ENCODE data around the gene KISS1R.

KISS1R gene

DNA sequence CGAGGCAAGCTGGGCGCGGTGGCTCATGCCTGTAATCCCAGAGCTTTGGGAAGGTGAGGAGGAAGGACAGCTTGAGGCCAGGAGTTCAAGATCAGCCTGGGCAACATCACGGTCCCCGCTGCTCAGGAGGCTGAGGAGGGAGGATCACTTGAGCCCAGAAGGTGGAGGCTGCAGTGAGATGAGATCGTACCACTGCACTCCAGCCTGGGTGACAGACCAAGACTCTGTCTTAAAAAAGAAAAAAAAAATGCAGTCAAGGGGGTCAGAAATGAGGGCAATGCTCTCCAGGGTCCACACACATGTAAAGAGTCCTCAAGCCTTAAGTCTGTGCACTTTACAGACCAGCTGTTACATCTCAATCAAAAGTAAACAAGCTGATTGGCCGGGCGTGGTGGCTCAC, 12.6 kb upstream of the KISS1R start:
- CTCF ChIA-PET, result no interaction called here
- no peak overlapping the region for H3K27ac ChIP-seq (ENCODE audit: extremely low read depth, low read depth, low read length)

DNA sequence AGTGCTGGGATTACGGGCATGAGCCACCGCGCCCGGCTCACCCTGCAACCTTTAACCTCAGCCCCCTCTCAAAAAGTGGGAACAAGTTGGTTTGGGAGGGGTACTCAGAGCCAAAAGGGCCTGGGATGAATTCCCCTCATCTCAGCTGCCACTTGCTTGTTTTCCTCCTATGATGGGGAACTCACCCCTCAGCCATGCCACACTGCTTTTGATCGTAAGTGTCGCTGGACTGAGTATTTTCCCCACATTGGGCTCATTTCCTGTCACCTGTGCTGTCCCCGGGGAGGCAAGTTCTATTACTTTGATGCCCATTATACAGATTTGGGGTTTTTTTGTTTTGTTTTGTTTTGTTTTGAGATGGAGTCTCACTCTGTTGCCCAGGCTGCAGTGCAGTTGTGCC, 10.7 kb upstream of the KISS1R start:
- no peaks in the 10 kb centered on the region; the same call in 1 of the 2 replicates for H3K4me1 ChIP-seq (ENCODE audit: control insufficient read depth, insufficient read depth, low read length)
- POLR2A ChIA-PET, result interaction anchor here (0.7 kb wide), 1 partner anchor 375 kb away, joined by 5 read pairs; no protein-coding TSS in a partner anchor
- TF ChIP-seq ZNF654 (tag by site-specific recombination; IDR thresholded peaks at IDR 0.05; ENCODE audit: low read depth), result no peak
- TF ChIP-seq, protein P1, sequence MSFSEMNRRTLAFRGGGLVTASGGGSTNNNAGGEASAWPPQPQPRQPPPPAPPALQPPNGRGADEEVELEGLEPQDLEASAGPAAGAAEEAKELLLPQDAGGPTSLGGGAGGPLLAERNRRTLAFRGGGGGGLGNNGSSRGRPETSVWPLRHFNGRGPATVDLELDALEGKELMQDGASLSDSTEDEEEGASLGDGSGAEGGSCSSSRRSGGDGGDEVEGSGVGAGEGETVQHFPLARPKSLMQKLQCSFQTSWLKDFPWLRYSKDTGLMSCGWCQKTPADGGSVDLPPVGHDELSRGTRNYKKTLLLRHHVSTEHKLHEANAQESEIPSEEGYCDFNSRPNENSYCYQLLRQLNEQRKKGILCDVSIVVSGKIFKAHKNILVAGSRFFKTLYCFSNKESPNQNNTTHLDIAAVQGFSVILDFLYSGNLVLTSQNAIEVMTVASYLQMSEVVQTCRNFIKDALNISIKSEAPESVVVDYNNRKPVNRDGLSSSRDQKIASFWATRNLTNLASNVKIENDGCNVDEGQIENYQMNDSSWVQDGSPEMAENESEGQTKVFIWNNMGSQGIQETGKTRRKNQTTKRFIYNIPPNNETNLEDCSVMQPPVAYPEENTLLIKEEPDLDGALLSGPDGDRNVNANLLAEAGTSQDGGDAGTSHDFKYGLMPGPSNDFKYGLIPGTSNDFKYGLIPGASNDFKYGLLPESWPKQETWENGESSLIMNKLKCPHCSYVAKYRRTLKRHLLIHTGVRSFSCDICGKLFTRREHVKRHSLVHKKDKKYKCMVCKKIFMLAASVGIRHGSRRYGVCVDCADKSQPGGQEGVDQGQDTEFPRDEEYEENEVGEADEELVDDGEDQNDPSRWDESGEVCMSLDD (tag by site-specific recombination; IDR thresholded peaks at IDR 0.05), result no peak
- TF ChIP-seq ZNF792 (tag by site-specific recombination; IDR thresholded peaks at IDR 0.05), result no peak
- TF ChIP-seq ZNF138 (tag by site-specific recombination; IDR thresholded peaks at IDR 0.05; ENCODE audit: borderline replicate concordance), result no peak
- no peak overlapping the region for H3K4me3 ChIP-seq (ENCODE audit: low read depth, low read length)
- no peaks in the 10 kb centered on the region; a peak in 1 of 3 replicates for H3K36me3 ChIP-seq (ENCODE audit: control insufficient read depth in 2 of 2, insufficient read depth in 1 of 2, low read length in 2 of 2)
- CTCF ChIA-PET, result no interaction called here
- H3K9me3 ChIP-seq (ENCODE audit: control insufficient read depth, insufficient read depth, low read depth, low read length), result no peaks in the 10 kb centered on the region
- no peak overlapping the region for H3K27ac ChIP-seq (ENCODE audit: extremely low read depth, low read depth, low read length)

More for the DNA sequence above, 12.6 kb upstream of the KISS1R start:
- POLR2A ChIA-PET, result interaction anchor here (1.4 kb wide), 1 partner anchor 10 kb away, joined by 5 read pairs; no protein-coding TSS in a partner anchor
- no peak overlapping the region for H3K4me3 ChIP-seq (ENCODE audit: low read depth, low read length)
- H3K9me3 ChIP-seq (ENCODE audit: control insufficient read depth, insufficient read depth, low read depth, low read length), result no peaks in the 10 kb centered on the region
- H3K4me1 ChIP-seq (ENCODE audit: control insufficient read depth, insufficient read depth, low read length), result no peaks in the 10 kb centered on the region; the same call in 1 of the 2 replicates
- peaks cover 0 to 6% of the 10 kb centered on the region in 2 experiments; a peak in 1 of 3 replicates for H3K36me3 ChIP-seq (ENCODE audit: control insufficient read depth in 2 of 2, insufficient read depth in 1 of 2, low read length in 2 of 2)
- TF ChIP-seq ZNF624 (tag by site-specific recombination; IDR thresholded peaks at IDR 0.05) (no peak), TRIM28 (IDR thresholded peaks at IDR 0.05; ENCODE audit: borderline replicate concordance, low read length) (no peak), KLF1 (tag by site-specific recombination; IDR thresholded peaks at IDR 0.05) (no peak), ZNF248 (tag by site-specific recombination; IDR thresholded peaks at IDR 0.05) (no peak)

DNA sequence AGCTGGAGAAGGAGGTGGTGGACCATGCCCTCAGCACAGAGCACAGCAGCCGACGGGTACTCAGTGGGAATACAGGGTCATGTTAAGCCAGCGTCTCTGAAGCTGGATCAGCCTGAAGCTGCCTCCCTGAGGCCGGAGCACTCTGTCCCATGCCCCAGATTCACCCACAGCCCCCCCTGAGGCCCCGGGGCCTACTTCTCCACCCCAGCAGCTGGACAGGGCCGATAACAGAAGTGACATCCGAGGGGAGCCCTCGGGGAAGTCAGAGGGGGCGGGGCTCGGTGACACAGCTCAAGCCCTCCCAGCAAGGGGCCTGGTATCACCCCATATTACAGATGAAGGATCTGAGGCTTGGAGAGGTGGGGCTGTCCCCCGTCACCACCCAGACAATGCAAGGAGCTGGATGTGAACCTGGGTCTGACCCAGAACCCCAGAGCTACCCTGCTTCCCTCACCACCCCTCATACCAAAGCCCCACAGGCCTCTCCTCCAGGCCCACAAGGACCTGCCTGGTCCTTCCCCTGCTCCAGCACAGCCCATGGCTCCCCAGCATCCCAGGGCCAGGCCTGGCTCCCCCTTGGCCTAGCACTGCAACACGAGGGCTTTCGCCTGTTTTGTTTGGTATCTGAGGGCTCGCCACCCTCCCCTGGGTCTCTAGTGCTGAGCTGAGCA, 9.8 kb upstream of the KISS1R start:
- no peaks in the 10 kb centered on the region; the same call in 1 of the 2 replicates for H3K4me1 ChIP-seq (ENCODE audit: control insufficient read depth, insufficient read depth, low read length)
- POLR2A ChIA-PET, result interaction anchor here (0.8 to 2.3 kb wide), 2 partner anchors 14 to 28 kb away, joined by 3 to 13 read pairs; partner anchors contain the start of genes MED16 and RNU6-9
- CTCF ChIA-PET, result interaction anchor here (0.5 kb wide), 1 partner anchor 402 kb away, joined by 3 read pairs; no protein-coding TSS in a partner anchor

DNA sequence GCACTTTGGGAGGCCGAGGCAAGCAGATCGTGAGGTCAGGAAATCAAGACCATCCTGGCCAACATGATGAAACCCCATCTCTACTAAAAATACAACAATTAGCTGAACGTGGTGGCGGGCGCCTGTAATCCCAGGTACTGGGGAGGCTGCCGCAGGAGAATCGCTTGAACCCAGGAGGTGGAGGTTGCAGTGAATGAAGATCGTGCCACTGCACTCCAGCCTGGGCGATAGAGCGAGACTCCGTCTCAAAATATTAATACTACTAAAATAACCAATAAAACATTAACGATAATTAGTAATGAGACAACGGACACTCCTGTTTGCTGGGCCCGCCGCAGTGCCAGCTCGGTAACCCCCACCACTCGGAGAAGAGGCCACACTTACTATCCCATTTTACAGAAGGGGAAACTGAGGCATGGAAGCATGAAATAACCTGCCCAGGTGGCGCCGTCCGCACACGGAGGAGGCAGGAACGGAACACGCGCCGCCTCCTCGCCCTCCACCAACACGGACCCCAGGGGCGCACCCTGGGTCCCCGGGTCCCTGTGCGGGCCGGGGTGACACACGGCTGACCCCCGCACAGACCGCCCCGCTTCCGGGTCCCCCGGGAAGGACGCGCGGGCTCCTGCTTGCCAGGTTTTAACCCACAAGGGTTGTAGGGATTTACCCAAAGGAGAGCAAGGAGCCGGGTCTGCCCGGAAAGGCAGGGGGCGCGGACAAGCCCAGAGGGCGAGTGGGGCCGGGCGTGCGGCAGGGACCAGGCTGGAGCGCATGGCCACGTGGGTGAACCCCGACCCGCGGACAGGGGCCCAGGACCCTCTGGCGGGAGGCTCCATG, 5.7 kb upstream of the KISS1R start:
- H3K27ac ChIP-seq (ENCODE audit: extremely low read depth, low read depth, low read length), result no peak overlapping the region
- CTCF ChIA-PET, result no interaction called here
- POLR2A ChIA-PET, result interaction anchor here (1.0 kb wide), 1 partner anchor 16 kb away, joined by 3 read pairs; no protein-coding TSS in a partner anchor
- TF ChIP-seq, protein P1 (tag by site-specific recombination; IDR thresholded peaks at IDR 0.05), result 0 out of 2 replicates have a peak, but pooled peaks have one; percentile 22
- TF ChIP-seq ZNF121 (tag by site-specific recombination; IDR thresholded peaks at IDR 0.05), result no peak
- no peaks in the 10 kb centered on the region for H3K9me3 ChIP-seq (ENCODE audit: control insufficient read depth, insufficient read depth, low read depth, low read length)
- no peaks in the 10 kb centered on the region for H3K4me1 ChIP-seq (ENCODE audit: control insufficient read depth, insufficient read depth, low read length)
- H3K36me3 ChIP-seq (ENCODE audit: control insufficient read depth in 2 of 2, insufficient read depth in 1 of 2, low read length in 2 of 2), result no peaks in the 10 kb centered on the region; a peak in 1 of 3 replicates
- H3K4me3 ChIP-seq (ENCODE audit: low read depth, low read length), result no peak overlapping the region

More for the DNA sequence above, 9.8 kb upstream of the KISS1R start:
- no peak for TF ChIP-seq ZNF24 (tag by site-specific recombination; IDR thresholded peaks at IDR 0.05)
- TF ChIP-seq ZNF311 (tag by site-specific recombination; IDR thresholded peaks at IDR 0.05; ENCODE audit: borderline replicate concordance), result no peak
- TF ChIP-seq ZBTB1 (tag by site-specific recombination; IDR thresholded peaks at IDR 0.05), result no peak
- TF ChIP-seq ZNF16 (tag by site-specific recombination; IDR thresholded peaks at IDR 0.05; ENCODE audit: low read depth), result peak; percentile 56; the same call in 1 of the 2 replicates
- TF ChIP-seq ZNF266 (tag by site-specific recombination; IDR thresholded peaks at IDR 0.05; ENCODE audit: low read depth), result no peak
- no peak overlapping the region for H3K27ac ChIP-seq (ENCODE audit: extremely low read depth, low read depth, low read length)
- no peaks in the 10 kb centered on the region for H3K9me3 ChIP-seq (ENCODE audit: control insufficient read depth, insufficient read depth, low read depth, low read length)
- H3K4me3 ChIP-seq (ENCODE audit: low read depth, low read length), result no peak overlapping the region
- H3K36me3 ChIP-seq (ENCODE audit: control insufficient read depth in 2 of 2, insufficient read depth in 1 of 2, low read length in 2 of 2), result no peaks in the 10 kb centered on the region; a peak in 1 of 3 replicates

Measured in HEK293 (cell line).